IPS DF 4.7 (cell line): ENCODE results near the gene TET2.

Experiments
- DNase-seq: peaks from one replicate; pipeline ENCODE4 v3.0.0-alpha.2; 2013; ENCODE audit warnings: low spot score; ENCODE audit errors: extremely low read depth

Gene TET2

GRCh38 chr4:105146276-105147015, at the start of gene TET2:
TSS of gene TET2 (plus strand) at chr4:105146876. CDS start at chr4:105233943, 87,067 bp downstream.
- DNase-seq, result no peak

- no peak for DNase-seq
Observed at GRCh38 chr4:105102016-105102415, 44.7 kb upstream of the TET2 start.

- DNase-seq, result no peak
Observed at GRCh38 chr4:105106426-105106825, 40.2 kb upstream of the TET2 start.

GRCh38 chr4:105107095-105107856, 39.4 kb upstream of the TET2 start:
- no peak for DNase-seq

- DNase-seq, result no peak
Observed at GRCh38 chr4:105108971-105109370, 37.7 kb upstream of the TET2 start.

GRCh38 chr4:105112274-105112673, 34.4 kb upstream of the TET2 start:
- DNase-seq, result no peak

GRCh38 chr4:105113800-105114199, 32.9 kb upstream of the TET2 start:
- no peak for DNase-seq

GRCh38 chr4:105116616-105117319, 29.9 kb upstream of the TET2 start:
- no peak for DNase-seq

- no peak for DNase-seq
Observed at GRCh38 chr4:105119356-105119755, 27.3 kb upstream of the TET2 start.

- no peak for DNase-seq
Observed at GRCh38 chr4:105120626-105121025, 26.1 kb upstream of the TET2 start.

GRCh38 chr4:105122350-105122749, 24.3 kb upstream of the TET2 start:
- no peak for DNase-seq

- DNase-seq, result no peak
Observed at GRCh38 chr4:105126311-105127169, 20.1 kb upstream of the TET2 start.

GRCh38 chr4:105127170-105127445, 19.6 kb upstream of the TET2 start:
- no peak for DNase-seq

- DNase-seq, result no peak
Observed at GRCh38 chr4:105128208-105128607, 18.5 kb upstream of the TET2 start.

- no peak for DNase-seq
Observed at GRCh38 chr4:105129286-105130040, 17.2 kb upstream of the TET2 start.

- no peak for DNase-seq
Observed at GRCh38 chr4:105130945-105131344, 15.7 kb upstream of the TET2 start.

GRCh38 chr4:105133976-105134375, 12.7 kb upstream of the TET2 start:
- DNase-seq, result no peak

GRCh38 chr4:105135785-105136184, 10.9 kb upstream of the TET2 start:
- DNase-seq, result no peak

GRCh38 chr4:105137121-105137875, 9.4 kb upstream of the TET2 start:
- DNase-seq, result no peak

- DNase-seq, result no peak
Observed at GRCh38 chr4:105139646-105140045, 7.0 kb upstream of the TET2 start.
